Measurements from ENCODE around the gene EP400. TPM values are rescaled to one million over a fixed set of nuclear protein-coding genes. Genes with fewer than 3 reads are reported as not detected.
A peak's percentile ranks its signal among the peaks of the same experiment; 100 is the strongest.

The EP400 gene
- total and polyA plus RNA-seq, 7 donors, result 8.0 to 24.5 (median 18.4) TPM

GRCh38 chr12:131929581-131930456 lies 19.9 kb upstream of the EP400 start:
- H3K27ac ChIP-seq, result peak overlapping the region; percentile 88
- 1 to 2% (median 2%) methylated on average over 57 to 87 of the region's 87 CpGs for WGBS, 3 donors
- no peaks in the 10 kb centered on the region for H3K27me3 ChIP-seq (ENCODE audit: insufficient read depth in 3 of 3, low read length in 2 of 3)
- H3K9me3 ChIP-seq, result no peaks in the 10 kb centered on the region
- DNase-seq, result peak in 1 of 2 donors; percentile 49
- H3K36me3 ChIP-seq (ENCODE audit: insufficient read depth in 1 of 2, low read depth in 1 of 2), result peaks cover 5 to 40% of the 10 kb centered on the region in 2 donors
- TF ChIP-seq, protein P1, sequence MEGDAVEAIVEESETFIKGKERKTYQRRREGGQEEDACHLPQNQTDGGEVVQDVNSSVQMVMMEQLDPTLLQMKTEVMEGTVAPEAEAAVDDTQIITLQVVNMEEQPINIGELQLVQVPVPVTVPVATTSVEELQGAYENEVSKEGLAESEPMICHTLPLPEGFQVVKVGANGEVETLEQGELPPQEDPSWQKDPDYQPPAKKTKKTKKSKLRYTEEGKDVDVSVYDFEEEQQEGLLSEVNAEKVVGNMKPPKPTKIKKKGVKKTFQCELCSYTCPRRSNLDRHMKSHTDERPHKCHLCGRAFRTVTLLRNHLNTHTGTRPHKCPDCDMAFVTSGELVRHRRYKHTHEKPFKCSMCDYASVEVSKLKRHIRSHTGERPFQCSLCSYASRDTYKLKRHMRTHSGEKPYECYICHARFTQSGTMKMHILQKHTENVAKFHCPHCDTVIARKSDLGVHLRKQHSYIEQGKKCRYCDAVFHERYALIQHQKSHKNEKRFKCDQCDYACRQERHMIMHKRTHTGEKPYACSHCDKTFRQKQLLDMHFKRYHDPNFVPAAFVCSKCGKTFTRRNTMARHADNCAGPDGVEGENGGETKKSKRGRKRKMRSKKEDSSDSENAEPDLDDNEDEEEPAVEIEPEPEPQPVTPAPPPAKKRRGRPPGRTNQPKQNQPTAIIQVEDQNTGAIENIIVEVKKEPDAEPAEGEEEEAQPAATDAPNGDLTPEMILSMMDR (IDR thresholded peaks at IDR 0.05), result no peak
- intact Hi-C loops (cut with DNase I), result loop anchor here in 1 of 2 donors (2.0 kb wide), 2 partner anchors 19 to 33 kb away; partner anchors contain the start of gene EP400
- H3K4me3 ChIP-seq, result peak overlapping the region; percentile 92
- peak in 3 of 4 donors; percentile 6 to 26 (median 18) for ATAC-seq
- peaks cover 8% of the 10 kb centered on the region for H3K4me1 ChIP-seq

GRCh38 chr12:131930510-131930909 lies 19.2 kb upstream of the EP400 start:
- Histone ChIP-seq H3K4me1 (peaks cover 8% of the 10 kb centered on the region), H3K36me3 (ENCODE audit: insufficient read depth in 1 of 2, low read depth in 1 of 2) (peaks cover 5 to 46% of the 10 kb centered on the region in 2 donors), H3K9me3 (no peaks in the 10 kb centered on the region), H3K27ac (no peak overlapping the region), H3K27me3 (ENCODE audit: insufficient read depth in 3 of 3, low read length in 2 of 3) (no peaks in the 10 kb centered on the region), H3K4me3 (peak overlapping the region; percentile 92)
- TF ChIP-seq, protein P1 (IDR thresholded peaks at IDR 0.05), result no peak
- intact Hi-C loops (cut with DNase I), result loop anchor here in 1 of 2 donors (2.0 kb wide), 1 partner anchor 18 kb away; the partner anchor contains the start of gene EP400
- ATAC-seq (no peak), DNase-seq (peak in 1 of 2 donors; percentile 12)
- 80 to 86% (median 82%) methylated on average over 9 of the region's 9 CpGs for WGBS, 3 donors

- TF ChIP-seq, protein P1 (IDR thresholded peaks at IDR 0.05), result no peak
- Histone ChIP-seq H3K4me1 (peaks cover 8% of the 10 kb centered on the region), H3K27ac (no peak overlapping the region), H3K36me3 (ENCODE audit: insufficient read depth in 1 of 2, low read depth in 1 of 2) (peaks cover 5 to 60% of the 10 kb centered on the region in 2 donors), H3K4me3 (no peak overlapping the region), H3K9me3 (no peaks in the 10 kb centered on the region), H3K27me3 (ENCODE audit: insufficient read depth in 3 of 3, low read length in 2 of 3) (no peaks in the 10 kb centered on the region)
- intact Hi-C loops (cut with DNase I), result no loop called here
- DNase-seq (peak in 1 of 2 donors; percentile 39), ATAC-seq (no peak)
- 93 to 94% (median 93%) methylated on average over 8 of the region's 8 CpGs for WGBS, 3 donors
Measured at GRCh38 chr12:131933387-131933786, 16.4 kb upstream of the EP400 start.

- no peak overlapping the region for H3K27ac ChIP-seq
- intact Hi-C loops (cut with DNase I), result no loop called here
- 84 to 89% (median 87%) methylated on average over 11 of the region's 11 CpGs for WGBS, 3 donors
- H3K4me1 ChIP-seq, result peaks cover 8% of the 10 kb centered on the region
- no peaks in the 10 kb centered on the region for H3K27me3 ChIP-seq (ENCODE audit: insufficient read depth in 3 of 3, low read length in 2 of 3)
- TF ChIP-seq, protein P1 (IDR thresholded peaks at IDR 0.05), result no peak
- H3K36me3 ChIP-seq (ENCODE audit: insufficient read depth in 1 of 2, low read depth in 1 of 2), result peaks cover 5 to 67% of the 10 kb centered on the region in 2 donors
- ATAC-seq, result no peak
- peak in 1 of 2 donors; percentile 8 for DNase-seq
- no peak overlapping the region for H3K4me3 ChIP-seq
- H3K9me3 ChIP-seq, result no peaks in the 10 kb centered on the region
Measured at GRCh38 chr12:131934535-131934934, 15.2 kb upstream of the EP400 start.
